HG02798 (cell line): ENCODE measurements around the gene TMED6.
A peak's percentile ranks its signal among the peaks of the same experiment; 100 is the strongest.
"Not testable (repeated sequence)": the region's sequence is repeated elsewhere in the genome, so short reads cannot be mapped to it uniquely, and the experiment has no call there.

Source experiments
- ATAC-seq: cut with Tn5 transposase; IDR thresholded peaks from one replicate; pipeline ENCODE4 v1.9.1; 2021; ENCODE audit warnings: mild to moderate bottlenecking; ENCODE audit not compliant: unreplicated experiment, poor library complexity

The TMED6 gene

DNA sequence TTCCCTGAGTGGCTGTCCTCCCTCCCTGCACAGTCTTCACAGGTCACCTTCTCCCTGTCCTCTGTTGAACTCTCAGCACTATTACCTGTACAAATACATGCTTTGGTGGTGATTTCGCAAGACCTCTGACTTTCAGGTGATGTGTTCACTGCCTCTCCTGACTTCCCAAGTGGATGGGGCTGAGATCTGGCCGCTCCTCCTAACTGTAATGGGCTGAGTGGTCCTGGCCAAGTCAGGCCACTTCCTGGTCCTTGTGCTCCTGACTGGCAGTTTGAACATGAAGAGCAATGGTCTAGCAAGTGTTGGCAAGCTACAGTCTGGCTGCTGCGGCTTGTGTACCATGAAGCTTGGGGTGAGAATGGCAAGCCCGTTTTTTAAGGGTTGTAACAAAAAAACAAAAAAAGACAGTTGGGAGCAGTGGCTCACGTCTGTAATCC lies 11.7 kb upstream of the TMED6 start:
- ATAC-seq: no peak

GRCh38 chr16:69360070-69360469 lies 8.5 kb upstream of the TMED6 start:
- ATAC-seq: not testable (repeated sequence)

DNA sequence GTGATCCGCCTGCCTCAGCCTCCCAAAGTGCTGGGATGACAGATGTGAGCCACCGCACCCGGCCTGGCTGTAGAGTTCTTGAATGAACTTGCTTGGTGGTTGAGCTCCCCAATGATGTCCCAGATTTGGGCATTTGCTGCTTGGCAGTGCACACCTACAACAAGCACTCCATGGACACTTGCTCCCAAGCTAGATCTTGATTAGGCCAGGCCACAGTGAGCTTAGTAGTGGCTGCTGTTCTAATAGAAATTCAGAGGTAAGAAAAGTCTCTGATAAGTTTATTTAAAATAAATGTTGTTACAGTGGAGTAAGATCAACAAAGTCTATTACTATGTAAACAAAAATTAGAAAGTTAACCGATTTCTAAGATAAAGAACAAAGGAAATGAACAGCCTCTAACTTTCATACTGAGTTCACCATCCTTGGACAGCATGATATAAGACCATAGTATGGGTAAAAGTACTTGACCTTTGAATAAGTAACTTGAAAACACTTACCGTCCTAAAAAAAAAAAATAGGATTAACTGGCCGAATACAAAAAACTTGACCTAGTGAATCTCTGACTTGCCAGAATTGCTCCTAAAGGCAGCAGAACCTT lies 951 bp downstream of the TMED6 start:
- ATAC-seq: no peak

DNA sequence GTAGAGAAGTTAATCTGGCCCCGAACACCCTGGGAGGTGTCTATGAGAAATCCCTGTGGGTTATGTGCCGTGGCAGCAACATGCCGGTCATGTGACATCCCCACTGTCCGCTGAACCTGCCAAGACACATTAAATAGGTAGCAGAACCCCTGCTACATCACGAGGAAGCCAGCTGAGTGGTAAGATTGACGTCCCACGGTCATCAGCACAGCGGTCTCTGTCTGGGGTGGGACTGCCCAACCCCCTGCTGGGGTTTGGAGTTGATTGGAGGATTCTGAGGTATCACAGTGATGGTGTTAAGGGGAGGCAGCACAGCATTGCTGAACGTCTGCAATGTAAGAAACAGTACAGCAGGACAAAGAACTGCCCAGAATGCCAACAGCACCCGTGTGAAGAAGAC lies 2.0 kb downstream of the TMED6 start:
- no peak for ATAC-seq

DNA sequence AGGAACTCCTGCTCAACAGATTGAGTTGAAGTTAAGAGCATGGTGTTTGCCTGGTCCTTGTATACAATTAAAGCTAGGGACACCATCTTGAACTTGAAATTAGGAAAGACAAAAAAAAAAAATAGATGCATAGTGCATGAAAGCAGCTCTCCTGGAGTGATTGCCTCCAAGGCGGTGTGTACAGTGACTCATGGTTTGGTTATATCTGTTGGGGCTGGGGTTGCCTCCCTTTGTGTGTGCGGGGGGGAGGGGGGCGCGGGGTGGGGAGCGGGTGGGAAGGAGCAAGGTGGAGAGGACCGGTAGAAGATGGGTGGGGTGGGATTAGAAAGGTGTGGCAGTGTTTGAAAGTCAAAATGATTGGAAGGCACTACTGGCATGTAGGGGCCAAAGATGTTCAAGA lies 3.4 kb downstream of the TMED6 start:
- no peak for ATAC-seq

- no peak for ATAC-seq
Observed at GRCh38 chr16:69346683-69347082, 4.9 kb downstream of the TMED6 start.

GRCh38 chr16:69345923-69346322 lies 5.7 kb downstream of the TMED6 start:
- no peak for ATAC-seq

- no peak for ATAC-seq
Observed at GRCh38 chr16:69344171-69344570, 7.4 kb downstream of the TMED6 start.

GRCh38 chr16:69340095-69340644 lies 11.4 kb downstream of the TMED6 start:
- ATAC-seq: no peak

DNA sequence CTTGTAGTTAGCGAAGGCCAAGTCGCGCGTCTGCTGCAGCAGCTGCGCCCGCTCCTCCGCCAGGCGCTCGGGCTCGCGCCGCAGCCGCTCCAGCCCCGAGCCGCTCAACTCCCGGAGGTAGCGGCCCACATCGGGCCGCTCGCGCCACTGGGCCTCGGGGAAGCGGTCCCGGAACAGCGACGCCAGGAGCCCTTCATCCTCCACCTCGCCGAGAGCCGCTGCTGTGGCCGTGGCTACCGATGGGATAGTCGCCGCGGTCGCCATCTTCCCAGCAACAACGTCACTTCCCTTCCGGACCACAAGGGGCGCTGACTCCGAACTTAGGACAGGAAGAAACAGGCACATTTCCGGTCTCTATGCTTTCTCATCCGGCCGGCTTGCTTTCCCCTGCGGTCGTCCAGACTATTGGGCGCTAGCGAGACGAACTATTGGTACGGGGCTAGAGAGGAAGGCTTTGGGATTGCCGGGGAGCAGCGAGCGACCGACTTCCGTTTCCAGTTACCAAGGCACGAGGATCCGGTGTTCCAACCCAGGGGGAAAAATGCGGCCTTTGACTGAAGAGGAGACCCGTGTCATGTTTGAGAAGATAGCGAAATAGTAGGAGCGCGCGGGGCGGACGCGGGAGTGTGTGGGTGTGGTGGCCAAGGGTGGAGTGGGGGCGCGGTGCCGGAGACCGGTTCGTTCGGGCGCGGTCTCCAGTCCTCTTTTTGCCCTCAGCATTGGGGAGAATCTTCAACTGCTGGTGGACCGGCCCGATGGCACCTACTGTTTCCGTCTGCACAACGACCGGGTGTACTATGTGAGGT lies 12.1 kb downstream of the TMED6 start, which contains the start of the genes COG8 and NIP7:
COG8 (minus strand) TSS at position 276 of the 806 bp plus-strand sequence; CDS start at position 264, 12 bp downstream.
NIP7 (plus strand) TSS at position 484 of the 806 bp plus-strand sequence; CDS start at position 542, 58 bp downstream.
- ATAC-seq: peak; percentile 92

- ATAC-seq: no peak
Observed at GRCh38 chr16:69338557-69339288, 12.9 kb downstream of the TMED6 start.

GRCh38 chr16:69334696-69335095 lies 16.9 kb downstream of the TMED6 start:
- ATAC-seq: no peak

- ATAC-seq: peak; percentile 95
Observed at GRCh38 chr16:69330286-69331109, 21.1 kb downstream of the TMED6 start, which contains the start of gene PDF. PDF (minus strand) TSS chr16:69330588; CDS start chr16:69330570, 18 bp downstream.

DNA sequence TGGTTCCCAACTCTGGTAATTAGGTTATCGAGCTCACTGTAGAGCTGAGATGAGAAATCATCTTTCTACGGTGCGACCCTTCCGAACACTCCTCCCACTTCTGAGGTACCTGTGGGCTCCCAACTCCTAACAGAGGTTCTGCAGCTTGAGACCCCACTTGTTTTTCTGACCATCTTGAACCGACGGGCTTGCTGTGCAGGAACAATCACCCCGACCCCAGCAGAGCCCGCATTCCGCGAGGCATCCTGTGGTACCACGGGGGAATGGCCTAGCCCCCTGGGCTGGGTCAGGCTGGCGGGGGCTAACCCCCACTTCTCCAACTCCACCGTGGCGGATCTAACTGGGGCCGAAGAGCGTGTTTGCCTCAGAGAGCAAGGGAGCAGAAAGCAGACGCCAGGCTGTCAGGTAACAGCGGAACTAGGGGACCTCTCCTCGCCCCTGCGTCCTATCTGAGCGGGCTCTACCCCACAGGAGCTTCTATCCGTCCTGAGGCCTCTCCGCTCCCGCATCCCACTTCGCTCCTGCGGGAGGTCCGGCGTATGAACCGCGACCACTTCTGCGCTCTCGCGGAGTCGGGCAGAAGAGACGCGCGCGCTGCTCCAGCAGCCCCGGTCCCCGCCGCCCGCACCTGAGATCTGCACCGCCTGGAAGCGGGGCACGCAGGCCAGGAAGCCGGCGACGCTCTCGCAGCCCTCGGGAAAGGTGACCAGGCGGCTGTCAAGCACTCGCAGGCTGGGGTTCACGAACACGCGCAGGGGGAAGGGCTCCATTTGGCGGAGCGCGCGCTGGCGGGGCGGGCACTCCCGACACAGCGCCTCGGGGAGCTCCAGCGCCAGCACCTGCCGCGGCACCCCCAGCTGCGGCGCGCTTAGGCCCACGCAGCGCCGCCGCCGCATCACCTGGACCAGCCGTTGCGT lies 22.0 kb downstream of the TMED6 start:
- peak; percentile 43 for ATAC-seq

DNA sequence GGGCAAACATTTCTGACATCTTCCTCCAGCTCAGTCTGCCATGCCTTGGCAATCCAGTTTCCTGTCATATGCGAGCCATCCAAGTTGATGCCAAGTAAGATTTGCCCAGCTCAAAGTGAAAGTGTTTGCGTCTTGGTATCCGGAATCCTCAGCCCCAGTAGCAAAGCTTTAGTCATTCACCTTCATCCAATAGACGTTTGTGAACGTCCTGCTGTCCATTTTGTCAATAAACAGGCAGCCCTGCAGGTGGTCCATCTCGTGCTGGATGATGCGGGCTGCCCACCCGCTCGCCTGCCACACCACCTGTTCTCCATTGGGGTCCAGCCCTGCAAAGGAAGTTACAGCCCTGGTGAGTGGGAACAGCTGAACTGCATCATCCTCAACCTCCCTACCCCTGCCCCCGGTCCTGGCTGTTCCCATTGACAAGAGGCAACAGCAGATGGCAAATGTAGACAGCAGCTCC lies 22.7 kb downstream of the TMED6 start:
- ATAC-seq: no peak

DNA sequence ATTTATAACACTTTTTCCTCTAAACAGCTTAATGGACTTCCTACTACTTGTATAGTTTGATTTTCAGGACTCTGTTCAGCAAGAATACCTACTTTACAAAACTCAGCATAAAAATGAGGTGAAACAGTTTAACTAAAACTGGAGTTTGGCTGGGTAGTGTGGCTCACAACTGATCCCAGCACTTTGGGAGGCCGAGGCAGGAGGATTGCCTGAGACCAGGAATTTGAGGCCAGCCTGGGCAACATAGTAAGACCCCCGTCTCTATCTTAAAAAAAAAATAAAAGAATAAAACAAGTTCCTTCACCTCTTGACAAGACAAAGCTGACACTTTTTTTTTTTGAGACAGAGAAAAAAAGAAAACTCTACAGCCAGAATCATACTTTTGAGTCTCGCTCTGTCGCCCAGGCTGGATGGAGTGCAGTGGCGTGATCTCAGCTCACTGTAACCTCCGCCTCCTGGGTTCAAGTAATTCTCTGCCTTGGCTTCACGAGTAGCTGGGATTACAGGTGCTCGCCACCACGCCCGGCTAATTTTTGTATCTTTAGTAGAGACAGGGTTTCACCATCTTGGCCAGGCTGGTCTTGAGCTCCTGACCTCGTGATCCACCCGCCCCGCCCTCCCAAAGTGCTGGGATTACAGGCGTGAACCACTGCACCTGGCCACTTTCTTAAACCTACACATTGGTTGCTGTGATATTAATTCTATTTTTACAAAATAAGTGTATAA lies 23.8 kb downstream of the TMED6 start:
- no peak for ATAC-seq

GRCh38 chr16:69326172-69326873 lies 25.3 kb downstream of the TMED6 start:
- ATAC-seq: no peak
